HCT116 (cell line): ENCODE results near the gene ERMP1. TPM values are rescaled to one million over a fixed set of nuclear protein-coding genes. Genes with fewer than 3 reads are reported as not detected.

Experiments used
- ATAC-seq: fragments of 200-7000 bp; cut with Tn5 transposase; 2 replicates; pipeline ENCODE4 v1.9.1; 2020; ENCODE audit warnings: mild to moderate bottlenecking, moderate library complexity
- BruUV-seq: library from RNA; stranded (reverse); fragments of 400-500 nt; replicated peaks from 2 replicates; lab custom pipeline; 2021; lab: Mats Ljungman, UMichigan
- CTCF ChIA-PET: fragments of 300-600 bp; sonication (Branson Sonifier 250); formaldehyde crosslinking; loops from one replicate; lab custom pipeline; 2021; ENCODE audit warnings: antibody characterized with exemption; lab: Charles Lee
- POLR2A ChIA-PET: fragments of 300-600, 350-600 bp; sonication (Branson Sonifier 250); formaldehyde crosslinking; loops from one replicate; lab custom pipeline; 2021; ENCODE audit warnings: antibody characterized with exemption; lab: Charles Lee
- RAD21 ChIA-PET, 2 experiments: fragments of 300-600 bp; sonication (Branson Sonifier 250); formaldehyde crosslinking; loops; one replicate each; lab custom pipeline; 2023; ENCODE audit warnings: low total read pairs in 2 of 2; ENCODE audit not compliant: uncharacterized antibody in 2 of 2, unreplicated experiment in 2 of 2, low non-redundant PET in 1 of 2; lab: Charles Lee
- DNase-seq: peaks from one replicate; pipeline ENCODE4 v3.0.0-alpha.2; 2010; ENCODE audit warnings: low read depth, low spot score
- H2AFZ ChIP-seq: fragments of 200-600 bp; shearing (Covaris generic), sonication (generic); 2 replicates; pipeline ENCODE4 v1.6.1; 2017; ENCODE audit warnings: low read depth, mixed run types, mixed read lengths, antibody characterized with exemption, low read length; ENCODE audit not compliant: poor library complexity, severe bottlenecking
- H3K27ac ChIP-seq: 2 replicates; pipeline ENCODE4 v1.5.1; 2012; ENCODE audit warnings: low read depth, low read length
- H3K27me3 ChIP-seq: fragments of 200-600 bp; sonication (generic); 2 replicates; pipeline ENCODE4 v1.6.1; 2016; ENCODE audit warnings: mixed run types, low read length, mixed read lengths; ENCODE audit not compliant: insufficient read depth
- H3K36me3 ChIP-seq, 2 experiments: fragments of 200-500 bp in 1 of 2; fragments of 200-600 bp in 1 of 2; sonication (Bioruptor generic) in 1 of 2; sonication (generic) in 1 of 2; 2 replicates each; pipeline versions ENCODE4 v1.5.1 to v1.6.1; 2014 to 2016; ENCODE audit warnings: low read length in 2 of 2, inconsistent platforms in 1 of 2, mixed read lengths in 1 of 2, mixed run types in 1 of 2; ENCODE audit not compliant: insufficient read depth in 2 of 2, control insufficient read depth in 1 of 2
- H3K4me1 ChIP-seq, 2 experiments: fragments of 200-600 bp in 1 of 2; sonication (generic) in 1 of 2; 2 replicates each; pipeline versions ENCODE4 v1.5.1 to v1.6.1; 2012 to 2017; ENCODE audit warnings: low read length in 2 of 2, inconsistent platforms in 1 of 2, mild to moderate bottlenecking in 1 of 2, mixed read lengths in 1 of 2, mixed run types in 1 of 2, moderate library complexity in 1 of 2; ENCODE audit not compliant: insufficient read depth in 2 of 2, control insufficient read depth in 1 of 2
- H3K4me2 ChIP-seq: fragments of 200-600 bp; sonication (generic); 2 replicates; pipeline ENCODE4 v1.6.1; 2017; ENCODE audit warnings: mixed run types, low read length, mixed read lengths
- H3K4me3 ChIP-seq, 2 experiments: fragments of 200-600 bp in 1 of 2; sonication (generic) in 1 of 2; replicated peaks in 1 of 2; 2 replicates each; pipeline ENCODE4 v1.5.1; 2011 to 2016; ENCODE audit warnings: low read length in 2 of 2, control low read depth in 1 of 2, low read depth in 1 of 2, mild to moderate bottlenecking in 1 of 2, mixed read lengths in 1 of 2, mixed run types in 1 of 2
- H3K79me2 ChIP-seq: fragments of 200-600 bp; sonication (generic); 2 replicates; pipeline ENCODE4 v1.6.1; 2017; ENCODE audit warnings: mild to moderate bottlenecking, mixed run types, low read length, moderate library complexity, mixed read lengths; ENCODE audit not compliant: insufficient read depth
- H3K9ac ChIP-seq: fragments of 200-600 bp; sonication (generic); 2 replicates; pipeline ENCODE4 v1.6.1; 2016; ENCODE audit warnings: low read length, mixed read lengths
- H3K9me2 ChIP-seq: fragments of 200-600 bp; sonication (generic), shearing (Covaris generic); 2 replicates; pipeline ENCODE4 v1.6.1; 2017; ENCODE audit warnings: mixed run types, mild to moderate bottlenecking, moderate library complexity; ENCODE audit not compliant: insufficient read depth
- H3K9me3 ChIP-seq, 2 experiments: fragments of 200-500 bp in 1 of 2; fragments of 200-600 bp in 1 of 2; sonication (Bioruptor generic) in 1 of 2; sonication (generic) in 1 of 2; 2 replicates each; pipeline ENCODE4 v1.6.1; 2014 to 2017; ENCODE audit warnings: low read length in 2 of 2, mixed read lengths in 2 of 2, inconsistent platforms in 1 of 2, low read depth in 1 of 2, mild to moderate bottlenecking in 1 of 2, mixed run types in 1 of 2, moderate library complexity in 1 of 2; ENCODE audit not compliant: control insufficient read depth in 1 of 2, insufficient read depth in 1 of 2
- H4K20me1 ChIP-seq: fragments of 200-600 bp; sonication (generic), shearing (Covaris generic); 2 replicates; pipeline ENCODE4 v1.6.1; 2017; ENCODE audit warnings: mixed run types, mild to moderate bottlenecking, moderate library complexity; ENCODE audit not compliant: insufficient read depth
- ELF1 ChIP-seq: IDR thresholded peaks from 2 replicates; pipeline ENCODE4 v1.6.1; 2012; ENCODE audit warnings: low read depth, borderline replicate concordance
- FOSL1 ChIP-seq: IDR thresholded peaks from 2 replicates; pipeline ENCODE4 v1.6.1; 2012; ENCODE audit warnings: low read depth
- REST ChIP-seq: IDR thresholded peaks from 2 replicates; pipeline ENCODE4 v1.6.1; 2012; ENCODE audit warnings: low read depth
- YY1 ChIP-seq: IDR thresholded peaks from 2 replicates; pipeline ENCODE4 v1.6.1; 2011; ENCODE audit warnings: low read length, low read depth, moderate library complexity, mild to moderate bottlenecking; ENCODE audit not compliant: insufficient replicate concordance; ENCODE audit errors: extremely low read depth
- ZBTB33 ChIP-seq: IDR thresholded peaks from 2 replicates; pipeline ENCODE4 v1.6.1; 2011; ENCODE audit warnings: mild to moderate bottlenecking, low read length, moderate library complexity; ENCODE audit not compliant: insufficient replicate concordance; ENCODE audit errors: extremely low read depth
- intact Hi-C: fragments of 100-400 bp; cut with micrococcal nuclease; formaldehyde crosslinking; loops from 2 replicates; pipeline ENCODE4 v1.10.0; 2022
- total RNA-seq: library from RNA; stranded (reverse); gene quantifications from one replicate; pipeline ENCODE4 v1.2.1, GENCODE V29; 2021; ENCODE audit not compliant: unreplicated experiment

ERMP1 gene
- total RNA-seq, 1 experiment from 2014 or later, result 29.9 TPM

- Histone ChIP-seq H3K27me3 (no peaks in the 10 kb centered on the region), H3K4me1 (no peaks in the 10 kb centered on the region), H3K4me2 (no peak overlapping the region), H3K9ac (no peak overlapping the region), H4K20me1 (no peaks in the 10 kb centered on the region), H3K4me3 (no peak overlapping the region), H3K27ac (no peak overlapping the region), H3K79me2 (no peaks in the 10 kb centered on the region), H2AFZ (no peak overlapping the region), H3K9me3 (no peaks in the 10 kb centered on the region), H3K36me3 (peaks cover 4 to 11% of the 10 kb centered on the region in 2 experiments; a peak in 1 of 4 replicates), H3K9me2 (no peaks in the 10 kb centered on the region)
- POLR2A ChIA-PET, result no interaction called here
- RAD21 ChIA-PET, result no interaction called here
- no TSS peak for BruUV-seq
- TF ChIP-seq YY1 (no peak), ZBTB33 (no peak), ELF1 (no peak), FOSL1 (no peak), REST (no peak)
- no peak for DNase-seq
- no peak for ATAC-seq
- CTCF ChIA-PET, result no interaction called here
- intact Hi-C loops, result no loop called here
These were observed 31.2 kb downstream of the ERMP1 start for GRCh38 chr9:5801739-5802113.
